ENCODE results near the gene PKP1.

DNA sequence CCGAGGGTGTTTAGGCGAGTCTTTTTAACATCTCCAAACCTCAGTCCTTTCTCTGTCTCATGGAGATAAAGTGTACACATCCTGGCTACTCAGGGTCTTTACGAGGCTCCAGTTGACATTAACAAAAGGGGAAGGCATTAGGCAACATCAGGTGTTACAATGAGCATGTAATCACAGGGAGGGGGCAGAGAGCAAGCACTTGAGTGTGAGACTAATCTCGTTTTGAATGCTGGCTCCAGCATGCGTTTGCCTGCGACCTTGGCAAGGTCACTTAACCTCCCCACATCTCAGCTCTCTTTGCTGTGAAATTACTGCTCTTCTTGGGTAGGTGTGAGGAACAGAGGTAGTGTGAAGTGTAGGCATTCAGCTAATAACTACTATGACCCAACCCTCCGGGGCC, 91.1 kb downstream of the PKP1 start:
- TF ChIP-seq CTCF (IDR thresholded peaks at IDR 0.05; ENCODE audit: insufficient read depth, low read length, poor library complexity, severe bottlenecking): no peak
- no peak for TF ChIP-seq EZH2phosphoT487 (conservative IDR thresholded peaks at IDR 0.05; ENCODE audit: low read length)
